ENCODE results near the gene SPATA16. TPM values are rescaled to one million over a fixed set of nuclear protein-coding genes. Genes with fewer than 3 reads are reported as not detected.

The SPATA16 gene
- total RNA-seq, result not detected

DNA sequence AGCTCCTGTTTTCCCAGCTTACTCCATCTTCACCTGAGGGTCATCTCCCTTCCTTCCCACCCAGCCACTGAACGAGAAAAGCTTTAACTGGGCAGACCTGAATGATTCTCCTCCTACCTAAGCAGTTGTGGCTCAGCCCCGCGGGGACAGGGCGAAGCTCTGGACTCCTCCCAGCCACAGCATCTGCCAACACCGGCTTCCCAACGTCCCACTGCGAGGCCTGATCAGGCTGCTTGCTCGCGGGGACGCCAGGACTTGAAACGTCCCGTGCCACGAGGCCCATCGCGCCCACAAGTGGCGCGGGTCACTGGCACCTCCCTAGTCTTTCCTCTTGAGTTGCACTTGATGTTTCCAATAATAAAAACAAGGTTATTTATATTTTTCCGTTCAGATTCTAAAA lies at the start of gene SPATA16:
SPATA16 (minus strand) TSS at position 250 of the 400 bp plus-strand sequence. CDS start 23,504 bp downstream, outside the sequence.

